Cardiac septum (tissue), 1 donor: ENCODE results near the gene PREX1. TPM values are rescaled to one million over a fixed set of nuclear protein-coding genes. Genes with fewer than 3 reads are reported as not detected.

Experiments
- DNase-seq: peaks from one replicate; pipeline ENCODE4 v3.0.0-alpha.2; 2020; ENCODE audit warnings: low spot score
- intact Hi-C: fragments of 100-400 bp; cut with DNase I; formaldehyde crosslinking; loops from one replicate; pipeline ENCODE4 v1.14.0; 2022
- total RNA-seq: library from RNA; stranded (reverse); fragmentation: NEBNext Ultra II Directional; extraction: Animal tissue kit (Norgen Biotek cat#: 25700); gene quantifications from one replicate; pipeline ENCODE4 v1.2.1, GENCODE V29; 2021
- donor health status: DM: no; HTN: no; CAD: no.

The PREX1 gene
- total RNA-seq, 1 donor from 2014 or later, result 13.9 TPM

DNA sequence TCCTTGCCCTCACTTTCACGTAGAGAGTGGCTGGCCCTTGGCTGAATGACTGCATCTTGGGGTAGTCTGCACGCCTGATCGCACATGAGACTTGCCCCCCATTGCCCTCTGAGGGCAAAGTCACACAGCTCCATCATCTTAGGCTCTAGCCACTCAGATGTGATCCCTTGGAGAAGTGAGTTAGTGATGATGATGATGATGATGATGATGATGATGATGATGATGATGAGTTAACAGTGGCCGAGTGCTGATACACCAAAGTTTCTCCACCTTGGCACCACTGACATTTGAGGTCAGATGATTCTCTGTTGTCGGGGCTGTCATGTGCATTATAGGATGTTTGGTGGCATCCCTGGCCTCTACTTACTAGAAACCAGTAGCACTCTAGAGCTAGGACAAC lies 84.0 kb downstream of the PREX1 start:
- no peak for DNase-seq
- intact Hi-C loops, result no loop called here

DNA sequence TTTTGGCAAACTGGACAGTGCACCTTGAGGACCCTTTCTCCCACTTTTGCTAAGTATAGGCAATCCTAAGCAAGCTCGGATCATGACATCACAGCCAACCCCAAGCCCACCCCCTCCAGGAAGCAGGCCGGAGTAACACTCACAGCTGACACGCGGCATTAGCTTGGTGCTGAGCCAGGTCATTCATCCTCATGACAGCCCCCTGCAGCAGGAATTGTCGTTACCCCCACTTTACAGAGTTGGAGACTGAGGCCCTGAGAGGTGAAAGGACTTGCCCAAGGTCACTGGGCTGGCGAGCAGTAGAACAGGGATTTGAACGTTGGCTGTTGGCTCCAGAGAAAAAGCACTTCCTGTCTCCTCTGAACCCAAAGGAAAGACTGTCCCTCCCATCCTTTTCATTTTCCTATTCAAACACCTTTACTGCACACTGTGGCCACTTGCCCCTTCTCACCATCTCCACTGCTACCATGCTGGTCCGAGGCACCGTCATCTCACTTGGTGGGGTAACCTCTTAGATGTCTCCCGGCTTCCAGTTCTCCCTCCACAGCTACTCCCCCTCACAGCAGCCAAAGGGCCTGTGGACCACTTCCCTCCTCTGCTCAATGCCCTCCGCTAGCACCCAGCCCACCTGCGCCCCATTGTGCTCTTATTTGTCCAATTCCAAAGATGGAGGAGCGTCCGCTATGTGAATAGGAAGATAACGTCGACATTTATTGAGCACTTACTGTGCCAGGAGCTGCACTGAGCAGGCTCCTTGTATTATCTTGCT lies 84.7 kb downstream of the PREX1 start:
- DNase-seq, result no peak
- intact Hi-C loops, result no loop called here

DNA sequence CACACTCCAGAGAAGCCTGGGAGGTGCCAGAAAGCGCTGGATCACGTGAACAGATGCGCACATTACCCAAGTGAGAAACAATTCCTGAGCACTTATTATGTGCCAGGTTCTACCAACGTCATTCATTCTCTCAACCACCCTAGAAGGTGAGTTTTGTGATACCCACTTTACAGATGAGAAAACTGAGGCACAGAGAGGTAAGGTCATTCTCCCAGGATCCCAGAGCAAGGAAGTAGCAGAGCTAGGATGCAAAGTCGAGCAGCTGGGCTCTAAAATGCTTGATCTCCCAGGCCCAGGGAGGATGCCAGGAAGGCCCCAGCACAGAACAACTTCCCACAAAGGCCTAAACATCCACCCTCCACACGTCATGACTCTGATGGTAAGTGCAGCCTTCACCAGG lies 85.6 kb downstream of the PREX1 start:
- no peak for DNase-seq
- intact Hi-C loops, result no loop called here

DNA sequence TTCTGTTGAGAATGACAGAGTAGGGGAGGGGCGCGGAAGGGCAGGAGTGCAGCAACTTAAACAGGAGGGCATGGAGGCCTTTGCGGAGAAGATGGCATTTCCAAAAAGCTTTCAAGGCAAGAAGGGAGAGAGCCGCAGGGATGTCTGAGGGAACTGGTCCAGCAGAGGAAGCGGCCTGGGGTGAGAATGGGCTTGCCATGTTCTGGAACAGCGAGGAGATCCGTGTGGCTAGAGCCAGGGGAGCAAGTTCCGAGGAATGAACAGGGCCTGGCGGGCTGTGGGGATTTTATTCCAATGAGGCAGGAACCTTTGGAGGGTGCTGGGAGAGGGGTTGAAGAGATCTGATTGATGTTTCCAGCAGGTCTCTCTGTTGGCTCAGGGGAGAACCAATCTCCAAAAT lies 86.1 kb downstream of the PREX1 start:
- intact Hi-C loops, result no loop called here
- no peak for DNase-seq

DNA sequence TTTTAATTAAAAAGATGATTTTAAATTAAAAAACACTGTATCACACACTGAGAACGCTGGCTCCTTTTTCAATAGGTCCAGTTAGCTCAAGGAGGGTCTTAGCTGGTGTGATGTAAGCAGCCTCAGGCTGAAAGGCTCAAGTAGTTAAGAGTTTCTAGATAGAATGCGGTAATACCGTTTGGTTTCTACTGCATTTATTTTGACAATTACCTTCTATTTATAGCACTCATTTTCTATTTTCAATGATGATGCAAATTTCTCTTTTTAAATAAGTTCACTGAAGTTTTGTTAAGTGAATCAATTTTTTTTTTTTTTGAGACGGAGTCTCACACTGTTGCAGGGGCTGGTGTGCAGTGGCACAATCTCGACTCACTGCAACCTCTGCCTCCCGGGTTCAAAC lies 87.1 kb downstream of the PREX1 start:
- DNase-seq, result no peak
- intact Hi-C loops, result no loop called here

DNA sequence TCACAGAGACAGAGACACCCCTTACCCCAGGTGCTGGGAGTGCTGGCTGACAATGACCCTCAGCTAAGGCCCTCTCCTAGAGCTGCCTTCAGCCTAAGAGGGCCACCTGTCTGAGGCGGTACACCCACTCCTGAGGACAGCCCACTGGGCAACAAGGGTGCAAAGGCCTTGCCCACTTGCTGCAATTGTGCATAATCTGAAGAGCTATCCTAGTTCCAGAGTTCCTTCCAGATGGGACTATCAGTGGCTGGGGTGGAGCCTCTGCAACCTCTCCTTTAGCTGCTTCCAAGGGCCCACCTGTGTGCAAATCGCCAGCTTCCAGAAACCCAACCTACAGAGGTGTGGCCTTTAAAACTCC lies 87.5 kb downstream of the PREX1 start:
- no peak for DNase-seq
- intact Hi-C loops, result no loop called here

DNA sequence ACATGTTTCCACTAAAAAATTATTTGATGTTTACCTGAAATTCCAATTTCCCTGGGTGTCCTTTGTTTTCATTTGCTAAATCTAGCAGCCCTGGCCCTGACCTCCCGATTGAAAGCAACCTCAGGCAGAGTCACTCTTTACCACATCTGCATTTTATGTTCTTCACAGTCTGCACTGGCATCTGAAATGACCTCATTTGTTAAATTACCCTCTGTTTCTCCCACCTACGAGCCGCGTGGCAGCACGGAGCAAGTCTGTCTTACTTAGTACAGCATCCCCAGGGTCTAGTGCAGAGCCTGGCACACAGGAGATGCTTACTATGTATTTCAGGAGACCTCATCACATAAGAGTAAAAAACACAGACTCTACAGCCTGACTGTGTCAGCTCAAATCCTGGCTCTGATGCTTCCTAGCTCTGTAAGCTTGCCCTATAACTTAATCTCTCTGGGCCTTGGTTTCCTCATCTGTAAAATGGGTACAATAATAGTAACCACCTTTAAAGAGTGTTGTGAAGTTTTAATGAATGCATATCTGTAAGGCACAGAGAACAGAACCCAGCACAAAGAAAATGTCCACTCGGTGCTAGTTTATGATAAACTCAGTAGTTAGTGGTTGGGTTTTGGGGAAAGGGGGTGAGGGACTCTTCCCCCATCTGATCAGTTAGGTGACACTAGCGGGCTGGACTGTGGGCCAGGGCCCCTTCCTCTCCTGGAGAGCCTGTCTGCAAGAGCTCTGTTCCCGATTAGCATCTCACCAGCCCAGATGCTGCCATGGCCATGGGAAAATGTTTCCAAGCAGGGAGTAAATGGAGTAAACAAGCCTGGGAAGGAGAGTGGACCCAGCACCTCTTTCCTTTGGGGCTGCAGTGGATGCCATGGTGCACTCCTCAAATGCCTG lies 88.2 kb downstream of the PREX1 start:
- DNase-seq, result no peak
- intact Hi-C loops, result no loop called here

DNA sequence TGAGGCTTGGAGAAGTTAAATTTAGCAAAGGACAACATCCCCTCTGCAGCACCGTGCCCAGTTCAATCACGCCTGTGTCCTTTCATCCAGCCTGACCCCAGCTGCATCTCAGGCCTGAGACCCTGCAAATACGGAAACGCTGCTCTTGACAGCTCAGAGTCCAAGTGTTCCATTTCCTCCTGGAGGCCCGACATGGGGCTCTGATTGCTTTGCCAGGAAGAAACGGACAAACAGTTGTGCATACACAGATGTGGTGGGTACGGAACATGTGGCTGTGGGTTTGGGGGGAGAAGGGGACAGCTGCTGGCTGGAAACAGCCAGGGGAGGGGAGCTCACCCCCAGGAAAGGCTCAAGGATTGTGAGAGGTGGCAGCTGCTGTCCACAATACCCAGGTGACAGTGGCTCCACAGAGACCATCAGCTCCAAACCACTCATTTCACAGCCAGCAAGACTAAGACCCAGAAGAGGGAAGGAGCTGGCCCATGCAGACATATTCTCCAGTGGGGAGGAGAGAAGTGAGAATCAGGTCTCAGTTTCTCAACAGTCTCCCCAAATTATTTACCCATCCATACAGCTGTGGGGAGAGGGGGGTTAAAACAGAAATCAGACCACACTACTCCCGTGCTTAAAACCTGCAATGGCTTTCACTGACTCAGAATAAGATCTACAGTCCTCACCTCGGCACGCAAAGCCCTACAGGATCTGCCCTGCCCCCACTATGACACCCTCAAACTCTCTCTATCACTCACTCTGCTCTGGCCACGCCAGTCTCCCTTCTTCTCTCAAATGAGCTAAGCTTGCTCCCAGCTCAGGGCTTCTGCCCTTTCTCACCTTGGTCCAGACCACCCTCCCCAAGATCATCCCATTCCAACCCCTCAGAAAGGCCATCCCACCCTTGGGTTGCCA lies 89.1 kb downstream of the PREX1 start:
- DNase-seq, result no peak
- intact Hi-C loops, result no loop called here

DNA sequence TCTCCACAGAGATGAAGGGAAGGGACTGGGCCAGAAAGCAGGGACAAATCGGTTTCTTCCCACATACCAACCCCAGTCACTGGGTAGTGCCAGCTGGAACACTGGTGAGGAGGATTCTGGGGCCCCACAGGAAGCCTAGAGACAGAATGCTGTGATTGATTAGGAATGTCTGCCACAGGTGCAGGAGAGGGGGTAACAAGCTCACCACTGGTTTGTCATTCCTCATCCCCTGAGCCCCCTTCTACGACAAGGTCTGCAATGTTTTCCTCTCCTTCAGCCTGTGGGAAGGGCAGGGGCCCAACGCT lies 89.8 kb downstream of the PREX1 start:
- intact Hi-C loops, result no loop called here

DNA sequence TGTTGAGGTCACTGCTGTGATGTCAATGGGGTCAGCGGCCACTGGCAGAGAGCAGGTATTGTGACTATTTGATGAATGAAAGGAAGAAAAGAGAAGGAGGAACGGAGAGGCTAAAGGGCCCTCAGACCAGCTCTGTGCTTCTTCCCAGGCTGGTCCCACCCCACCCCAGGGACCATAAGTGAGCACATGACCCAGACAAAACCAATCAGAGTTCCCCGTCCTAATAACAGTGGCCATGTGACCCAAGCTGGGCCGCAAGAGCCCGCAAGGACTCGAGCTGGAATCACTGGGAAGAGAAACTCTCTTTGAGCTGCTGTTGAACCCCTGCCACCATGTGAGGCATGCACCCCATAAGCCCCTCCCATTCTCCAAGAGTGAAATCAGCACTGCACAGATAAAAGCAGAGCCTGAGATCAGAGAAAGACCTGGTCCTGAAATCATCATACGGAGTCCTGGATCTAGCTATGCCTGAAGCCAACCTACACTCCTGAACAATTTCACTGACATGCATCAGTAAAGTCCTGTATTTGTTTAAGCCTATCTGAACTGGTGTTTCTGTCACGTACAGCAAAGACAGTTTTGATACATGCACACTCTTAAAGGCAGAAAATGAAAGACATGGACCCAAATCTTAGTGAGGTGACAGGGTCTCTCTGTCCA lies 90.2 kb downstream of the PREX1 start:
- intact Hi-C loops, result no loop called here
- DNase-seq, result no peak

More for the DNA sequence above, 89.8 kb downstream of the PREX1 start:
- no peak for DNase-seq

DNA sequence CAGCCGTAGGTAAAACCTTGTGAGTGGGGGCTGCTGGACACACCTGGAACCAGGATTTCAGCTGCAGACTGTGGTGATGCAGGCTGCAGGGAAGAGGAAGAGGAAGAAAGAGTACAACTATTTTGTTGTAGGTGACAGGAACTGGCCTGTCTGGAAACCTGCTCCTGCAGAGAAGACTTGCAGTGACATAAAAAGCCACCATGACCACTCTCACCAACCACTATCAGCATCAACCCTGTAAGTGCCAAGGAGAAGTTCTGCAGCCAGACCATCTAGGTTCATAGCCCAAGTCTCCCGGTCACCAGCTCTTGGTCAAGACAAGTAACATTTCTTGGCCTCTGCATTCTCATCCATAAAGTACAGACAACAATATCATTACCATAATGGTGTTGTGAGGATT lies 91.2 kb downstream of the PREX1 start:
- intact Hi-C loops, result no loop called here
- DNase-seq, result no peak

DNA sequence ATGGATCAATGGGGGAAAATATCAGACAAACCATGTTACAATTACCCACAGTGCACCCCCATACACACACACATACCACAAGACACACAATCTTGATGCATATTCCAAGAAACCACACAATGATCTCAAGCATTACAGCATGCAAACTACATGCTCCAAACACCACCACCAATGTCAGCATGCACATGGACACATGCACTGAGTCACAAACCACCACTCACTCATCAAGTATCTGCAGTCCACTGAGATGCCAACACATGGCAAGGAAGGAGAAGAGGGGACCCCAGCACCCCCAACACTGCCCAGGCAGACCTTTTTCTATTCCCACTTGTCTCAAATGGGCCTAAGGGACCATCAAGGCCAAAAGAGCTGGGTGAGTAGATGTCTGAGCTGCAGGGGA lies 91.6 kb downstream of the PREX1 start:
- intact Hi-C loops, result no loop called here
- no peak for DNase-seq

DNA sequence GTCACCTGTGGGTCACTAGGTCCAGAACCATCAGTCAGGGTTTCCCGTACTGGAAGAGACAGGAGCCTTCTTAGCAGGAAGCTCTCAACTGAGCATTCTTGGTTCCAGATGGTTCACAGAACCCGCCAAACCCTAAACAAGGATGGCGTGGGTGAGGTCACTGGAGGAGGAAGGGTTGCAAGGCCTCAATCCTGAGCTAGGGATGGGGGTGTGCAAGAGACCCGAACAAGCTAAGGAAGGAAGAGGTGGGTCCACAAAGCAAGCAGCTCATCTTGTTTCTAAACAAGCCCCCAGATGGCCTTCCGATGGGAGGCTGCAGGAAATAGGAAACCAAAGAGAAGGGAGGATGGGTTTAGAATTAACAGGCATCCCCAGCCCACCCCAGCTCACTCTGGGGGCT lies 92.7 kb downstream of the PREX1 start:
- no peak for DNase-seq
- intact Hi-C loops, result no loop called here

DNA sequence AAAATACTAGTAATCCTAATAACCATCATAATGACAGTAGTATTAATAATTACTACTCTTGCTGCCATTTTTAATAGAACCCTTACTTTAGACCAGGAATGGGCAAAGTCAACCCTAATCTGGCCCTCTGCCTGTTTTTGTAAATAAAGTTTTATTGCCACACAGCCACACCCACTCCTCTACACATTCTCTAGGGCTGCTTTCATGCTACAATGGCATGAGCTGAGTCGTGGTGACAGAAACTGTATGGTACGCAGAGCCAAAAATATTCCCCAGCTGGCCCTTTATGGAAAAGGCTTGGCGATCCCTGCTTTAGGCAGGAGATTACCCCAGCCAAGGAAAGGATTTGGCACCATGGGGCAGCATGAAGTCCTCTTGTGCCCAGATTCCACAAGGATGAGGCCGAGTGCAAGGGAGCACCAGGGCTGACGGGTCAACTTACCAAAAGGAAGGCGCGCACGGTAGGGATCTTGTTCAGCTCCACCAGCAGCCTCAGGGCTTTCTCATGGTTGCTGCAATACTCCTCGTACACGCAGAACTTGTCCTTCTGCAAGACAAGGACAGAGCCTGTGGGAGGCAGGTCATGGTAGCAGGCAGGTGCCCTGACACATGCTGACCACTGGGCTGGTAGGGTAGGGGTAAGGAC lies 93.6 kb downstream of the PREX1 start:
- no peak for DNase-seq
- intact Hi-C loops, result no loop called here

DNA sequence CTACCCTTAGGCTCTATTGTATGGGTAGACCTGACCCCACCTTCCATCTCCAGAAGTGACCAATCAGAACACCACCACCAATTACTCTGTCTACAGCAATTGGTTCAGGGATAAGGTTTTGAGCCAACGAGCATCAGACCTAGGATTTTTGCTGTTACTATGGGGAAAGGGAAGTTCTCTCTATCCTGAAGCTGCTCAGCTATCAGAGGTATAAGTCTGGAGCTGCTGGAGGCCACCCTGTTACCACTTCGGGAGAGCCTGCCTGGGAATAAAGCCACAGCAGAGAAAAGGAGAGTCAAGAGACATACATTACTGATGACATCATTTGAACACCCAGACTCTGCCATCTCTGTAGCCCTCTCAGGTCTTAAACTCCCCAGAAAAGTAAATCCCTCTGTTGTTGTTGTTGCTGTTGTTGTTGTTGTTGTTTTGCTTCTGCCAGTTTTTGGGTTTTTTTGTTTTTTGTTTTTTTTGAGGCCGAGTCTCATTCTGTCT lies 94.5 kb downstream of the PREX1 start:
- intact Hi-C loops, result no loop called here
- DNase-seq, result no peak

DNA sequence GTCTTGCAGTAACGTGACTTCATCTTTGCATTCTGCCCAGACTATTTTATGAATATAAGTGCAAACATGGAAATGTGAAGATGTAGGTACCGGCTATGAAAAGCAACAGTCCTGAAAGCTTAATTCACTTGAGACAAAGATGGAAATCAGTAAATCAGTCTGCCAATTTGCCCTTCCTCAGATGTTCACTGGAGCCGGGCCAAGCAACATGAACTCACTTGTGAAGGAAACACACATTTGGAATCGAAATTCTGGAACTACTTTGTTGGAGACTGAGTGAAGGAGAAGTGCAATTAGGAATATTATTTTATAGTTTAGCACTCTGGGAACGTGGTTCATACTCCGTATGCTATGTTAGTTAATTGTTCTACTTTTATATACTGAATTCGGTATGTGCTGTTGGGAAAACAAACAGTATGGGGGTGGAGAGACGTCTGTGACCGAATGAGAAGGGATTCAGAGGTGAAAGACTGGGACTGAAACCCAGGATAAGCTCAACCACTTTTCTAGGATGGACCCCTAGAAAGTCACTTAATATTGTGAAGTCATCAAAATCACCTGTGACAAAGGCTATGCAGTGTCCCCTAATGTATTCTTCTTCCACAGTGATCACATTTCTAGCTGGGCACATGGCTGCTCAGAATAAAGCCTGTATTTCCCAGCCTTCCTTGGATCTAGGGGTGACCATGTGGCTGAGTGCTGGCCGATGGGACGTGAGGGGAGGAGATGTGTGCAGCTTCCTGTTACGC lies 95.5 kb downstream of the PREX1 start:
- intact Hi-C loops, result no loop called here
- no peak for DNase-seq

DNA sequence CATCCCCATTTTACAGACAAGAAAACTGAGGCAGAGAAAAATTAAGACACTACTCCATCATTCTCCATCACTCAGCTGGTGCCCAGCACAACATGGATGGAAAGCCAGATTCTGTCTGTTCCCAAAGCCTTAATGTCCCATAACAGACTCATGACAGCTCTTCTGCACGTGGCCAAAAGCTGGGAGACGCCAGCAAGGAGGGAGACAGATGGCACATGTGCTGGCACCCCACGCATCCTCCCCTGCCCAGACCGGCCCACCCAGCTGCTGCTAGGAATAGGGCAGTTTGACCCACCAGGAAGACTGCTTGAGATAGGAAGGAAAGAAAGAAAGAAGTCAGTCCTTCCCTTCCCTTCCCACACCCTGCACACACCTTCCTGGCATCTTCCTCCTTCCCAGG lies 96.3 kb downstream of the PREX1 start:
- no peak for DNase-seq
- intact Hi-C loops, result no loop called here

DNA sequence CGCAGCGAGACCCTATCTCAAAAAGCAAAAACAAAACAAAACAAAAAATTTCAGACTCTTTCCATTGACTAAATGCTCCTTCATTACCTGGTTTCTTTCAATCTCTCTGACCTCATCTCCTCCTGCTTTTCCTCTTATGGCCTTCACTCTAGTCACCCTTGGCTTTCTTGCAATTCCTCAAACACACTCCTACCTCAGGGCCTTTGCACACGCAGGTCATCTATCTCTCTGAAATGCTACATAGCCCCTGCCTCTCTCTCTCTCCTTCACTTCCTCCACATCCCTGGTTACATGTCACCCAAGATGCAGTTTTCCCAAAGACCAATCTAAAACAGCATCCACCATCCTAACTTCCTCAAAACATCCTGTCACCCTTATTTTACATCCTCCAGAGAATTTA lies 96.8 kb downstream of the PREX1 start:
- no peak for DNase-seq
- intact Hi-C loops, result no loop called here
